Breast epithelium (tissue), 4 donors: Measurements from ENCODE around the gene GAB2. TPM values are rescaled to one million over a fixed set of nuclear protein-coding genes. Genes with fewer than 3 reads are reported as not detected.

Experiments used
- DNase-seq, 2 donors: peaks; one replicate each; pipeline ENCODE4 v3.0.0-alpha.2; 2019; ENCODE audit warnings: low spot score in 2 of 2
- H3K27ac ChIP-seq, 2 donors: fragments of 200-600 bp; sonication (generic) in 1 of 2; one replicate each; pipeline ENCODE4 v1.5.1; 2016 to 2019; ENCODE audit warnings: mild to moderate bottlenecking in 1 of 2
- H3K27me3 ChIP-seq, 2 donors: fragments of 200-600 bp; sonication (generic) in 1 of 2; one replicate each; pipeline versions ENCODE4 v1.5.1 to v1.6.0; 2017 to 2019; ENCODE audit warnings: control low read depth in 1 of 2, mild to moderate bottlenecking in 1 of 2
- H3K36me3 ChIP-seq: fragments of 200-600 bp; one replicate; pipeline ENCODE4 v1.5.1; 2019
- H3K4me1 ChIP-seq, 2 donors: fragments of 200-600 bp; sonication (generic); one replicate each; pipeline ENCODE4 v1.5.1; 2016 to 2019; ENCODE audit warnings: control low read depth in 1 of 2
- H3K4me3 ChIP-seq, 3 donors: fragments of 200-600 bp; sonication (generic); 1 replicate in 2 of 3; 2 replicates in 1 of 3; pipeline ENCODE4 v1.5.1; 2016 to 2019; ENCODE audit warnings: mild to moderate bottlenecking in 3 of 3, moderate library complexity in 2 of 3
- H3K9me3 ChIP-seq, 2 donors: fragments of 200-600 bp; sonication (generic) in 1 of 2; one replicate each; pipeline ENCODE4 v1.5.1; 2016 to 2019; ENCODE audit warnings: control low read depth in 1 of 2
- CTCF ChIP-seq, 3 donors: fragments of 450-650 bp; IDR thresholded peaks; one replicate each; pipeline ENCODE4 v1.5.1; 2016 to 2017; ENCODE audit warnings: antibody characterized with exemption in 3 of 3, mild to moderate bottlenecking in 3 of 3, moderate library complexity in 3 of 3
- POLR2A ChIP-seq: fragments of 450-650 bp; IDR thresholded peaks from one replicate; pipeline ENCODE4 v1.6.1; 2016; ENCODE audit warnings: antibody characterized with exemption, mild to moderate bottlenecking, moderate library complexity
- POLR2AphosphoS5 ChIP-seq, 3 donors: sonication (generic); formaldehyde crosslinking; IDR thresholded peaks; one replicate each; pipeline ENCODE4 v1.6.1; 2017; ENCODE audit warnings: antibody characterized with exemption in 3 of 3
- intact Hi-C: fragments of 100-400 bp; cut with DNase I; formaldehyde crosslinking; loops from one replicate; pipeline ENCODE4 v1.15.1; 2023; ENCODE audit warnings: low total_unique reads
- total RNA-seq, 3 donors: library from RNA; depleted of rRNA; stranded (reverse); fragments of >200 nt; gene quantifications; one replicate each; pipeline ENCODE4 v1.1.0, GENCODE V29; 2016

Gene GAB2
- total RNA-seq, 3 donors from 2014 or later, result 22.9 to 43.8 (median 24.9) TPM

- intact Hi-C loops, result no loop called here
- no peak for TF ChIP-seq POLR2AphosphoS5 (IDR thresholded peaks at IDR 0.05)
- TF ChIP-seq CTCF (IDR thresholded peaks at IDR 0.05), result no peak
- TF ChIP-seq POLR2A, result no peak
- no peak for DNase-seq
- no peaks in the 10 kb centered on the region for H3K9me3 ChIP-seq
- H3K27me3 ChIP-seq, result no peaks in the 10 kb centered on the region
- peak overlapping the region in 1 of 2 donors; percentile 13 for H3K27ac ChIP-seq
- H3K36me3 ChIP-seq, result no peaks in the 10 kb centered on the region
- peaks cover 0 to 6% of the 10 kb centered on the region in 2 donors for H3K4me1 ChIP-seq
- H3K4me3 ChIP-seq, result no peak overlapping the region
Measured at GRCh38 chr11:78339945-78340344, 77.7 kb downstream of the GAB2 start.

GRCh38 chr11:78339483-78339882 lies 78.1 kb downstream of the GAB2 start:
- intact Hi-C loops, result no loop called here
- peaks cover 0 to 6% of the 10 kb centered on the region in 2 donors for H3K4me1 ChIP-seq
- peak overlapping the region in 1 of 2 donors; percentile 66 for H3K27ac ChIP-seq
- H3K36me3 ChIP-seq, result no peaks in the 10 kb centered on the region
- DNase-seq, result no peak
- H3K27me3 ChIP-seq, result no peaks in the 10 kb centered on the region
- no peaks in the 10 kb centered on the region for H3K9me3 ChIP-seq
- TF ChIP-seq POLR2AphosphoS5 (IDR thresholded peaks at IDR 0.05) (no peak), CTCF (IDR thresholded peaks at IDR 0.05) (no peak), POLR2A (no peak)
- no peak overlapping the region for H3K4me3 ChIP-seq

- Histone ChIP-seq H3K4me3 (no peak overlapping the region), H3K9me3 (no peaks in the 10 kb centered on the region), H3K27me3 (no peaks in the 10 kb centered on the region), H3K36me3 (no peaks in the 10 kb centered on the region), H3K4me1 (peaks cover 0 to 6% of the 10 kb centered on the region in 2 donors), H3K27ac (peak overlapping the region; percentile 44 to 66)
- intact Hi-C loops, result no loop called here
- DNase-seq, result no peak
- TF ChIP-seq POLR2AphosphoS5 (IDR thresholded peaks at IDR 0.05) (no peak), POLR2A (no peak), CTCF (IDR thresholded peaks at IDR 0.05) (no peak)
Measured at GRCh38 chr11:78338702-78339101, 78.9 kb downstream of the GAB2 start.

GRCh38 chr11:78338138-78338537 lies 79.5 kb downstream of the GAB2 start:
- peaks cover 0 to 6% of the 10 kb centered on the region in 2 donors for H3K4me1 ChIP-seq

GRCh38 chr11:78337554-78337924 lies 80.1 kb downstream of the GAB2 start:
- TF ChIP-seq POLR2AphosphoS5 (IDR thresholded peaks at IDR 0.05), result no peak
- TF ChIP-seq CTCF (IDR thresholded peaks at IDR 0.05), result no peak
- no peak for DNase-seq

More at GRCh38 chr11:78338138-78338537, 79.5 kb downstream of the GAB2 start:
- no peaks in the 10 kb centered on the region for H3K36me3 ChIP-seq
- H3K27ac ChIP-seq, result peak overlapping the region; percentile 44 to 66
- DNase-seq, result no peak
- intact Hi-C loops, result no loop called here
- no peaks in the 10 kb centered on the region for H3K27me3 ChIP-seq
- no peaks in the 10 kb centered on the region for H3K9me3 ChIP-seq
- H3K4me3 ChIP-seq, result no peak overlapping the region
- TF ChIP-seq CTCF (IDR thresholded peaks at IDR 0.05) (no peak), POLR2A (no peak), POLR2AphosphoS5 (IDR thresholded peaks at IDR 0.05) (no peak)

More at GRCh38 chr11:78337554-78337924, 80.1 kb downstream of the GAB2 start:
- intact Hi-C loops, result no loop called here
- Histone ChIP-seq H3K9me3 (no peaks in the 10 kb centered on the region), H3K36me3 (no peaks in the 10 kb centered on the region), H3K4me3 (no peak overlapping the region), H3K4me1 (peaks cover 0 to 6% of the 10 kb centered on the region in 2 donors), H3K27ac (peak overlapping the region; percentile 44 to 66), H3K27me3 (no peaks in the 10 kb centered on the region)
